Measurements from ENCODE around the gene TMEM181.
"Not testable (repeated sequence)": the region's sequence is repeated elsewhere in the genome, so short reads cannot be mapped to it uniquely, and the experiment has no call there.

The TMEM181 gene

GRCh38 chr6:158605266-158605878 lies 45.5 kb downstream of the TMEM181 start:
- Histone ChIP-seq H3K36me3 (replicated peaks) (peaks cover 40% of the 10 kb centered on the region), H3K27me3 (replicated peaks) (no peaks in the 10 kb centered on the region), H3K27ac (no peak overlapping the region), H3K4me3 (ENCODE audit: low read depth, low read length) (no peak overlapping the region)
- DNase-seq: peak; percentile 80
- TF ChIP-seq CTCF (IDR thresholded peaks at IDR 0.05; ENCODE audit: low read depth, low read length, missing control alignments): peak; percentile 83
- in situ Hi-C loops (cut with HindIII; ENCODE audit: low pct_ligation_motif_present, low sequenced_read_pairs): no loop called here

GRCh38 chr6:158606011-158606410 lies 46.1 kb downstream of the TMEM181 start:
- peaks cover 44% of the 10 kb centered on the region for H3K36me3 ChIP-seq (replicated peaks)
- H3K27me3 ChIP-seq (replicated peaks); DNase-seq; in situ Hi-C loops (cut with HindIII; ENCODE audit: low pct_ligation_motif_present, low sequenced_read_pairs); H3K4me3 ChIP-seq (ENCODE audit: low read depth, low read length); H3K27ac ChIP-seq: not testable (repeated sequence)

- Histone ChIP-seq H3K4me3 (ENCODE audit: low read depth, low read length) (no peak overlapping the region), H3K27me3 (replicated peaks) (no peaks in the 10 kb centered on the region), H3K27ac (no peak overlapping the region), H3K36me3 (replicated peaks) (peaks cover 52% of the 10 kb centered on the region)
- in situ Hi-C loops (cut with HindIII; ENCODE audit: low pct_ligation_motif_present, low sequenced_read_pairs): no loop called here
- no peak for DNase-seq
- TF ChIP-seq CTCF (IDR thresholded peaks at IDR 0.05; ENCODE audit: low read depth, low read length, missing control alignments): no peak
Measured at GRCh38 chr6:158606935-158607334, 47.0 kb downstream of the TMEM181 start.

GRCh38 chr6:158607411-158608170 lies 47.7 kb downstream of the TMEM181 start:
- peaks cover 52% of the 10 kb centered on the region for H3K36me3 ChIP-seq (replicated peaks)
- peak; percentile 11 for DNase-seq
- H3K27ac ChIP-seq: no peak overlapping the region
- H3K4me3 ChIP-seq (ENCODE audit: low read depth, low read length): no peak overlapping the region
- TF ChIP-seq CTCF (IDR thresholded peaks at IDR 0.05; ENCODE audit: low read depth, low read length, missing control alignments): no peak
- in situ Hi-C loops (cut with HindIII; ENCODE audit: low pct_ligation_motif_present, low sequenced_read_pairs): no loop called here
- no peaks in the 10 kb centered on the region for H3K27me3 ChIP-seq (replicated peaks)

GRCh38 chr6:158608221-158608620 lies 48.3 kb downstream of the TMEM181 start:
- TF ChIP-seq CTCF (IDR thresholded peaks at IDR 0.05; ENCODE audit: low read depth, low read length, missing control alignments): no peak
- Histone ChIP-seq H3K4me3 (ENCODE audit: low read depth, low read length) (no peak overlapping the region), H3K36me3 (replicated peaks) (peaks cover 52% of the 10 kb centered on the region), H3K27me3 (replicated peaks) (no peaks in the 10 kb centered on the region), H3K27ac (no peak overlapping the region)
- in situ Hi-C loops (cut with HindIII; ENCODE audit: low pct_ligation_motif_present, low sequenced_read_pairs): no loop called here
- no peak for DNase-seq

GRCh38 chr6:158609455-158610155 lies 49.7 kb downstream of the TMEM181 start:
- Histone ChIP-seq H3K4me3 (ENCODE audit: low read depth, low read length) (no peak overlapping the region), H3K27ac (no peak overlapping the region), H3K36me3 (replicated peaks) (peaks cover 52% of the 10 kb centered on the region), H3K27me3 (replicated peaks) (no peaks in the 10 kb centered on the region)
- TF ChIP-seq CTCF (IDR thresholded peaks at IDR 0.05; ENCODE audit: low read depth, low read length, missing control alignments): no peak
- in situ Hi-C loops (cut with HindIII; ENCODE audit: low pct_ligation_motif_present, low sequenced_read_pairs): no loop called here
- DNase-seq: no peak

Measured in brain microvascular endothelial cell (primary cell).